ENCODE results near the gene FBXL20. TPM values are rescaled to one million over a fixed set of nuclear protein-coding genes. Genes with fewer than 3 reads are reported as not detected.
A peak's percentile ranks its signal among the peaks of the same experiment; 100 is the strongest.

The FBXL20 gene
- 14.8 and 18.0 TPM in 2 replicates for total RNA-seq
- 4.6 and 4.8 TPM in 2 replicates for polyA plus RNA-seq
- 3.4 and 3.5 TPM in 2 replicates for polyA plus RNA-seq (2011; cell fraction: cytosol; rRNA removed)
- 10.3 and 10.7 TPM in 2 replicates for polyA plus RNA-seq (2011; cell fraction: nucleus; rRNA removed)
- polyA plus RNA-seq (2012), result 3.7 and 5.4 TPM in 2 replicates
- 20.7 and 27.8 TPM in 2 replicates for polyA minus RNA-seq
- polyA minus RNA-seq (2011; cell fraction: cytosol; rRNA and poly(A)+ RNA removed), result 9.1 TPM
- 11.5 and 14.4 TPM in 2 replicates for polyA minus RNA-seq (2011; cell fraction: nucleus; rRNA and poly(A)+ RNA removed)
- percentile 63 among the genes with signal in this experiment for Bru-seq, nascent RNA
- BruChase-seq, experiment 1, labeled RNA remaining after a 6-hour chase, result percentile 63 among the genes with signal in this experiment
- BruChase-seq, experiment 2, labeled RNA remaining after a 2-hour chase, result percentile 66 among the genes with signal in this experiment
- long read RNA-seq, full-length matches to known transcripts, result 8 of 17 reads
- long read RNA-seq, partial matches to known transcripts, result 0 of 17 reads
- long read RNA-seq, other reads (novel, unspliced or antisense), result 9 of 17 reads

- intact Hi-C loops (cut with micrococcal nuclease), result loop anchor here (2.0 kb wide), 1 partner anchor 131 kb away; no protein-coding TSS in a partner anchor
- H3K27me3 ChIP-seq (ENCODE audit: control insufficient read depth in 2 of 2, insufficient read depth in 2 of 2, low read length in 2 of 2), result no peaks in the 10 kb centered on the region
- dilution Hi-C loops (cut with MboI; ENCODE audit: extremely low pct_ligation_motif_present, low sequenced_read_pairs), result no loop called here
- H3K9me1 ChIP-seq (replicated peaks; ENCODE audit: control insufficient read depth, extremely low read depth, insufficient read depth, low read length), result no peaks in the 10 kb centered on the region
- H3K4me2 ChIP-seq (ENCODE audit: insufficient read depth, low read length), result peak within 1 kb of the TSS; percentile 90
- H2AFZ ChIP-seq (ENCODE audit: low read depth, low read length), result peak within 1 kb of the TSS; percentile 98
- H3K4me1 ChIP-seq (ENCODE audit: control insufficient read depth, extremely low read depth, insufficient read depth, low read length), result peaks cover 11% of the 10 kb centered on the region
- H3K36me3 ChIP-seq (ENCODE audit: control insufficient read depth in 2 of 2, extremely low read depth in 1 of 2, insufficient read depth in 2 of 2, low read length in 2 of 2), result no peaks in the 10 kb centered on the region
- ChIA-PET CTCF (interaction anchor here (0.7 to 1.7 kb wide), 4 partner anchors 95 to 419 kb away, joined by 3 to 12 read pairs (median 4); no protein-coding TSS in a partner anchor), POLR2A (interaction anchor here (0.6 to 1.6 kb wide), 3 partner anchors 12 to 202 kb away, joined by 3 to 5 read pairs (median 5); partner anchors contain the start of gene RPL19)
- H3K4me3 ChIP-seq (replicated peaks in 1 of 3; ENCODE audit: insufficient read depth in 1 of 3, low read depth in 1 of 3, low read length in 3 of 3), result peak within 1 kb of the TSS; percentile 74 to 90 (median 81)
- no TSS peak for BruUV-seq (replicated peaks)
- no peak for TF ChIP-seq MAX (IDR thresholded peaks at IDR 0.05; ENCODE audit: insufficient read depth, insufficient read length)
- TF ChIP-seq JUN (IDR thresholded peaks at IDR 0.05; ENCODE audit: borderline replicate concordance, insufficient read depth, insufficient read length, low read depth), result no peak
- no peak for TF ChIP-seq CTCF (IDR thresholded peaks at IDR 0.05; ENCODE audit: extremely low read depth in 1 of 2, insufficient read depth in 1 of 2, low read depth in 1 of 2, low read length in 2 of 2)
- TF ChIP-seq POLR2A (IDR thresholded peaks at IDR 0.05; ENCODE audit: low read depth, low read length), result peak; percentile 50
- no peak for TF ChIP-seq MYC (IDR thresholded peaks at IDR 0.05; ENCODE audit: low read depth, low read length)
- TF ChIP-seq GATA2 (IDR thresholded peaks at IDR 0.05; ENCODE audit: insufficient read depth, insufficient read length, low read depth, low read length), result no peak
- no peak for TF ChIP-seq FOS (IDR thresholded peaks at IDR 0.05; ENCODE audit: borderline replicate concordance, insufficient read depth, low read length)
- no peak for TF ChIP-seq EZH2 (IDR thresholded peaks at IDR 0.05; ENCODE audit: borderline replicate concordance, low read depth, low read length, severe bottlenecking)
- TF ChIP-seq POLR2AphosphoS5 (IDR thresholded peaks at IDR 0.05; ENCODE audit: insufficient read depth, low read depth, low read length), result peak; percentile 28
- FAIRE-seq, result peak; percentile 79
- H3K79me2 ChIP-seq (ENCODE audit: control insufficient read depth, insufficient read depth, low read length), result no peaks in the 10 kb centered on the region
- DNase-seq (ENCODE audit: low read depth, low spot score), result peak; percentile 87
- peak within 1 kb of the TSS; percentile 79 for H3K9ac ChIP-seq (replicated peaks; ENCODE audit: extremely low read depth, insufficient read depth, low read length)
- peak within 1 kb of the TSS; percentile 35 for H3K27ac ChIP-seq (ENCODE audit: insufficient read depth, low read depth, low read length)
- no peaks in the 10 kb centered on the region for H4K20me1 ChIP-seq (replicated peaks; ENCODE audit: control insufficient read depth, extremely low read depth, insufficient read depth, low read length)
- no peaks in the 10 kb centered on the region for H3K9me3 ChIP-seq (replicated peaks; ENCODE audit: control insufficient read depth, insufficient read depth, low read length)
Measured at GRCh38 chr17:39401412-39402243, at the start of gene FBXL20. FBXL20 (minus strand) TSS chr17:39401626; CDS start chr17:39401402, 224 bp downstream.

Measured in endothelial cell of umbilical vein (primary cell).